IPS-20b (cell line): ENCODE data around the gene COX14.

ENCODE experiments used
- H3K27ac ChIP-seq: one replicate; pipeline ENCODE4 v1.5.1; 2013; ENCODE audit warnings: low read length
- H3K27me3 ChIP-seq: 2 replicates; pipeline ENCODE4 v1.6.1; 2013; ENCODE audit warnings: mild to moderate bottlenecking, low read length, inconsistent platforms; ENCODE audit not compliant: insufficient read depth
- H3K36me3 ChIP-seq: 2 replicates; pipeline ENCODE4 v1.6.1; 2013; ENCODE audit warnings: low read depth, mild to moderate bottlenecking, inconsistent platforms, low read length, moderate library complexity; ENCODE audit not compliant: insufficient read depth
- H3K4me1 ChIP-seq: 2 replicates; pipeline ENCODE4 v1.6.1; 2013; ENCODE audit warnings: mild to moderate bottlenecking, control low read depth, inconsistent platforms, low read length, moderate library complexity; ENCODE audit not compliant: insufficient read depth
- H3K4me3 ChIP-seq: 2 replicates; pipeline ENCODE4 v1.5.1; 2013; ENCODE audit warnings: mild to moderate bottlenecking, low read length, inconsistent platforms
- H3K9ac ChIP-seq: 2 replicates; pipeline ENCODE4 v1.6.1; 2013; ENCODE audit warnings: low read depth, mild to moderate bottlenecking, inconsistent platforms, low read length, moderate library complexity
- H3K9me3 ChIP-seq: 2 replicates; pipeline ENCODE4 v1.6.1; 2013; ENCODE audit warnings: mild to moderate bottlenecking, low read depth, low read length, inconsistent platforms; ENCODE audit not compliant: insufficient read depth

Gene COX14

GRCh38 chr12:50167049-50167828 is 55.2 kb downstream of the COX14 start, which contains the start of gene CERS5:
TSS of gene CERS5 (minus strand) at chr12:50167369. CDS start at chr12:50167297, 72 bp downstream.
- H3K27me3 ChIP-seq: no peaks in the 10 kb centered on the region
- H3K36me3 ChIP-seq: no peaks in the 10 kb centered on the region
- H3K9ac ChIP-seq: peak within 1 kb of the TSS; percentile 99
- H3K4me3 ChIP-seq: peak within 1 kb of the TSS; percentile 100
- H3K4me1 ChIP-seq: peaks cover 4% of the 10 kb centered on the region
- peaks cover 7% of the 10 kb centered on the region for H3K9me3 ChIP-seq
- peak within 1 kb of the TSS; percentile 54 for H3K27ac ChIP-seq
